SK-N-SH (cell line): ENCODE results near the gene ELP4. TPM values are rescaled to one million over a fixed set of nuclear protein-coding genes. Genes with fewer than 3 reads are reported as not detected.

Experiments used
- CTCF ChIA-PET: fragments of 300-600, 350-600 bp; formaldehyde crosslinking; extraction: SDS; loops from one replicate; lab custom pipeline; 2021; lab: Yijun Ruan, JAX
- POLR2A ChIA-PET: fragments of 350-600 bp; sonication (Branson Sonifier 250); formaldehyde crosslinking; extraction: SDS; loops from one replicate; lab custom pipeline; 2020; ENCODE audit warnings: antibody characterized with exemption, inconsistent platforms; lab: Yijun Ruan, JAX
- DNase-seq: peaks from one replicate; pipeline ENCODE4 v3.0.0; 2012
- H2AFZ ChIP-seq: fragments of 200-600 bp; sonication (generic); 2 replicates; pipeline ENCODE4 v1.8.1; 2016; ENCODE audit warnings: antibody characterized with exemption, mild to moderate bottlenecking, low read depth
- H3F3A ChIP-seq: fragments of 200-600 bp; sonication (generic); replicated peaks from 2 replicates; pipeline ENCODE3; 2016; ENCODE audit warnings: antibody characterized with exemption, mild to moderate bottlenecking; ENCODE audit not compliant: insufficient read depth
- H3K27ac ChIP-seq, 2 experiments: fragments of 200-500 bp in 1 of 2; fragments of 200-600 bp in 1 of 2; sonication (Bioruptor generic) in 1 of 2; sonication (generic), shearing (Covaris generic) in 1 of 2; 2 replicates each; pipeline versions ENCODE4 v1.5.1 to v1.6.1; 2014 to 2016; ENCODE audit warnings: low read depth in 2 of 2, inconsistent platforms in 1 of 2, low read length in 1 of 2, mild to moderate bottlenecking in 1 of 2, mixed read lengths in 1 of 2
- H3K27me3 ChIP-seq: fragments of 200-600 bp; sonication (generic), shearing (Covaris generic); 2 replicates; pipeline ENCODE4 v1.6.1; 2016; ENCODE audit warnings: mixed run types; ENCODE audit not compliant: insufficient read depth
- H3K36me3 ChIP-seq, 2 experiments: fragments of 200-500 bp in 1 of 2; fragments of 200-600 bp in 1 of 2; sonication (Bioruptor generic) in 1 of 2; sonication (generic) in 1 of 2; replicated peaks in 1 of 2; 2 replicates each; pipeline versions ENCODE3 to v1.5.1; 2014 to 2016; ENCODE audit warnings: low read length in 1 of 2, mild to moderate bottlenecking in 1 of 2; ENCODE audit not compliant: insufficient read depth in 2 of 2, control insufficient read depth in 1 of 2
- H3K4me1 ChIP-seq, 2 experiments: fragments of 200-500 bp in 1 of 2; fragments of 200-600 bp in 1 of 2; sonication (Bioruptor generic) in 1 of 2; sonication (generic), shearing (Covaris generic) in 1 of 2; 2 replicates each; pipeline versions ENCODE4 v1.5.1 to v1.6.1; 2014 to 2016; ENCODE audit warnings: low read depth in 1 of 2, low read length in 1 of 2, mixed run types in 1 of 2; ENCODE audit not compliant: insufficient read depth in 2 of 2, control insufficient read depth in 1 of 2
- H3K4me2 ChIP-seq: fragments of 200-600 bp; sonication (generic), shearing (Covaris generic); 2 replicates; pipeline ENCODE4 v1.6.1; 2017; ENCODE audit warnings: mixed run types
- H3K4me3 ChIP-seq, 2 experiments: fragments of 200-500 bp in 1 of 2; fragments of 200-600 bp in 1 of 2; sonication (Bioruptor generic) in 1 of 2; sonication (generic), shearing (Covaris generic) in 1 of 2; 2 replicates each; pipeline versions ENCODE4 v1.5.1 to v1.8.1; 2014 to 2016; ENCODE audit warnings: low read depth in 2 of 2, inconsistent platforms in 1 of 2, low read length in 1 of 2, mild to moderate bottlenecking in 1 of 2, mixed read lengths in 1 of 2, moderate library complexity in 1 of 2
- H3K79me2 ChIP-seq: fragments of 200-600 bp; sonication (generic); 2 replicates; pipeline ENCODE4 v1.8.1; 2017; ENCODE audit warnings: mild to moderate bottlenecking; ENCODE audit not compliant: insufficient read depth
- H3K9ac ChIP-seq: fragments of 200-600 bp; sonication (generic); 2 replicates; pipeline ENCODE4 v1.6.1; 2017; ENCODE audit warnings: mixed run types
- H3K9me2 ChIP-seq: fragments of 200-600 bp; sonication (generic); 2 replicates; pipeline ENCODE4 v1.6.1; 2017; ENCODE audit warnings: mixed run types
- H3K9me3 ChIP-seq: fragments of 200-600 bp; sonication (generic); 2 replicates; pipeline ENCODE4 v1.6.1; 2017; ENCODE audit warnings: mixed run types, mild to moderate bottlenecking, moderate library complexity
- H4K20me1 ChIP-seq: fragments of 200-600 bp; sonication (generic); 2 replicates; pipeline ENCODE4 v1.6.1; 2017; ENCODE audit warnings: mild to moderate bottlenecking, mixed run types; ENCODE audit not compliant: insufficient read depth
- CHD2 ChIP-seq: fragments of 150-350 bp; IDR thresholded peaks from 2 replicates; pipeline ENCODE4 v1.6.1; 2018; ENCODE audit warnings: low read length; ENCODE audit not compliant: partially characterized antibody
- EP300 ChIP-seq, 2 experiments: IDR thresholded peaks; 2 replicates each; pipeline versions ENCODE4 v1.4.0 to v1.6.1; 2012; ENCODE audit warnings: borderline replicate concordance in 1 of 2, low read depth in 1 of 2, low read length in 1 of 2
- FOXJ3 ChIP-seq: sonication (generic); formaldehyde crosslinking; IDR thresholded peaks from 2 replicates; pipeline ENCODE4 v1.5.1; 2020; ENCODE audit warnings: mild to moderate bottlenecking, missing genetic modification reagents
- FOXM1 ChIP-seq: IDR thresholded peaks from 2 replicates; pipeline ENCODE4 v1.4.0; 2012; ENCODE audit warnings: low read depth, mild to moderate bottlenecking
- GATA2 ChIP-seq: sonication (generic); formaldehyde crosslinking; IDR thresholded peaks from 2 replicates; pipeline ENCODE4 v1.5.0; 2020; ENCODE audit warnings: mild to moderate bottlenecking, missing genetic modification reagents
- IRF3 ChIP-seq: fragments of 150-350 bp; IDR thresholded peaks from 2 replicates; pipeline ENCODE4 v1.6.1; 2016; ENCODE audit warnings: mild to moderate bottlenecking, low read depth, low read length
- MEF2A ChIP-seq: IDR thresholded peaks from 2 replicates; pipeline ENCODE4 v1.4.0; 2012; ENCODE audit warnings: low read depth, borderline replicate concordance
- MXI1 ChIP-seq: IDR thresholded peaks from 2 replicates; pipeline ENCODE4 v1.6.1; 2012; ENCODE audit warnings: mild to moderate bottlenecking, low read depth, low read length, improper control_type of control experiment
- NFIC ChIP-seq: IDR thresholded peaks from 2 replicates; pipeline ENCODE4 v1.4.0; 2012; ENCODE audit warnings: borderline replicate concordance
- NRF1 ChIP-seq: IDR thresholded peaks from 2 replicates; pipeline ENCODE4 v1.6.1; 2012; ENCODE audit warnings: low read depth, mild to moderate bottlenecking, low read length
- PBX3 ChIP-seq: IDR thresholded peaks from 2 replicates; pipeline ENCODE4; 2012
- POLR2AphosphoS5 ChIP-seq: IDR thresholded peaks from 2 replicates; pipeline ENCODE4 v1.6.1; 2012; ENCODE audit warnings: low read depth, low read length
- RAD21 ChIP-seq: IDR thresholded peaks from 2 replicates; pipeline ENCODE4 v1.6.1; 2012; ENCODE audit warnings: mild to moderate bottlenecking, low read length
- RCOR1 ChIP-seq: fragments of 150-350 bp; IDR thresholded peaks from 2 replicates; pipeline ENCODE4 v1.6.1; 2017; ENCODE audit warnings: antibody characterized with exemption, low read length
- RXRA ChIP-seq: IDR thresholded peaks from 2 replicates; pipeline ENCODE4 v1.4.0; 2012; ENCODE audit warnings: low read depth, mild to moderate bottlenecking, borderline replicate concordance
- TAF1 ChIP-seq: IDR thresholded peaks from 2 replicates; pipeline ENCODE4 v1.6.1; 2012; ENCODE audit warnings: low read depth, mild to moderate bottlenecking, low read length, moderate library complexity, borderline replicate concordance
- TCF12 ChIP-seq: IDR thresholded peaks from 2 replicates; pipeline ENCODE4 v1.4.0; 2012
- USF2 ChIP-seq: fragments of 150-350 bp; IDR thresholded peaks from 2 replicates; pipeline ENCODE4 v1.6.1; 2017; ENCODE audit warnings: antibody characterized with exemption, low read length, low read depth, borderline replicate concordance
- WGBS: methylation state at CpG from one replicate; pipeline ENCODE4 v1.1.6; 2017; ENCODE audit warnings: low lambda C conversion rate; 5-methylcytosine and 5-hydroxymethylcytosine counted together
- polyA plus RNA-seq, 3 experiments: library from polyadenylated mRNA; depleted of rRNA; stranded (reverse); fragments of >200 nt; gene quantifications; 2 replicates each; pipeline ENCODE4 v1.2.3, GENCODE V29; 2012
- TF ChIP-seq, protein P1 (sequence below): IDR thresholded peaks from 2 replicates; pipeline ENCODE4 v1.4.0; 2012; ENCODE audit warnings: low read depth, borderline replicate concordance
- TF ChIP-seq, protein P2 (sequence below): fragments of 200-600 bp; sonication (generic); IDR thresholded peaks from 2 replicates; pipeline ENCODE4 v1.6.1; 2017; ENCODE audit warnings: antibody characterized with exemption, mild to moderate bottlenecking, moderate library complexity

Gene ELP4
- polyA plus RNA-seq, 1 of the 3 experiments (the other 2 are of a cell fraction): 7.0 TPM

DNA sequence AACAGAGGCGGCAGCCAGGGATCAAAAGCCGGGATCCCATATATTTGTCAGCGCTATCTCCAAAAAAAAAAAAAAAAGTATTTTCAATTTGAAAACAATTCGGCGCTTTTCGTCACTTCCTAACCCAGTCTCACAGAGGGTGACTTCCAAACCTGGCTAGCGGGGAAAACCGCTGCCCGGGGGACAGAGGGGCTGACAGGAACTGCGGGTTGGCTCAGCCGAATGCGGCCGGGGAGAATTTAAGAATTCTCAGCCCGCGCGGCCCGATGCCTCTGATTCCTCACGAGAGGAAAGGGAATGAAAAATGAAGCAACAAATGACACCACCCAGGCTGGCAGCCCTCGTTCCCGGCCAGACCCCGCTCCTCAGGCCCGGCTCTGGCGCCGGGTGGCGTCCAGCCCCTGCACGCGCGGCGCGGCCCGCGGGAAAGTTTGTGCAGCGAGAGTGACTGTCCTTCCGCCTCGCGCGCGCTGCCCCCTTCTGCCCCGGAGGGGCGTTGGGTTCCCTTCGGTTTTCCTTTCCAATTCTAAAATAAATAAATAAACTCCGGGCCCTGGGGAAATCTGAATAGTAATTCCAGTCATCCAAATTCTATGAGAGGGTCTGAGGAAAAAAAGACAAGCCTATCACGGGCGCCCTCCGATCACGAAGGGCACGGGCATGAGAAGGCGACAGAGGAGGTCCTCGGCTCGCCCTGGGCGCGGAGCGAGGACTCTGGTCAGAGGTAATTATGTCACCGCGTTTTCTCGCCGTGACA is 306.3 kb downstream of the ELP4 start:
- Histone ChIP-seq H3K79me2 (no peaks in the 10 kb centered on the region), H3K27ac (no peak overlapping the region), H3K9me3 (no peaks in the 10 kb centered on the region), H3K4me1 (peaks cover 6 to 30% of the 10 kb centered on the region in 2 experiments; a peak in 2 of 4 replicates), H3F3A (no peaks in the 10 kb centered on the region), H3K4me3 (peak overlapping the region in 1 of 2 experiments; percentile 41; a peak in 1 of 4 replicates), H3K9ac (no peak overlapping the region), H4K20me1 (peaks cover 20% of the 10 kb centered on the region), H3K4me2 (peak overlapping the region; percentile 30; the same call in 1 of the 2 replicates), H2AFZ (no peak overlapping the region), H3K27me3 (peaks cover 98% of the 10 kb centered on the region)
- CTCF ChIA-PET: interaction anchor here (1.2 to 1.8 kb wide), 2 partner anchors 18 to 29 kb away, joined by 3 to 4 read pairs; no protein-coding TSS in a partner anchor
- 16% methylated on average over 36 of the region's 57 CpGs for WGBS
- TF ChIP-seq TAF1 (no peak), RAD21 (no peak), NRF1 (no peak), EP300 (IDR thresholded peaks at IDR 0.05; ENCODE audit: borderline replicate concordance in 1 of 2, low read depth in 1 of 2, low read length in 1 of 2) (no peak), USF2 (no peak), RXRA (no peak), RCOR1 (no peak), MEF2A (no peak), IRF3 (no peak), FOXM1 (no peak), NFIC (no peak), MXI1 (no peak), CHD2 (no peak), GATA2 (no peak), PBX3 (no peak), FOXJ3 (no peak), TCF12 (no peak), POLR2AphosphoS5 (no peak)
- TF ChIP-seq, protein P1, sequence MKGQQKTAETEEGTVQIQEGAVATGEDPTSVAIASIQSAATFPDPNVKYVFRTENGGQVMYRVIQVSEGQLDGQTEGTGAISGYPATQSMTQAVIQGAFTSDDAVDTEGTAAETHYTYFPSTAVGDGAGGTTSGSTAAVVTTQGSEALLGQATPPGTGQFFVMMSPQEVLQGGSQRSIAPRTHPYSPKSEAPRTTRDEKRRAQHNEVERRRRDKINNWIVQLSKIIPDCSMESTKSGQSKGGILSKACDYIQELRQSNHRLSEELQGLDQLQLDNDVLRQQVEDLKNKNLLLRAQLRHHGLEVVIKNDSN: no peak
- TF ChIP-seq, protein P2, sequence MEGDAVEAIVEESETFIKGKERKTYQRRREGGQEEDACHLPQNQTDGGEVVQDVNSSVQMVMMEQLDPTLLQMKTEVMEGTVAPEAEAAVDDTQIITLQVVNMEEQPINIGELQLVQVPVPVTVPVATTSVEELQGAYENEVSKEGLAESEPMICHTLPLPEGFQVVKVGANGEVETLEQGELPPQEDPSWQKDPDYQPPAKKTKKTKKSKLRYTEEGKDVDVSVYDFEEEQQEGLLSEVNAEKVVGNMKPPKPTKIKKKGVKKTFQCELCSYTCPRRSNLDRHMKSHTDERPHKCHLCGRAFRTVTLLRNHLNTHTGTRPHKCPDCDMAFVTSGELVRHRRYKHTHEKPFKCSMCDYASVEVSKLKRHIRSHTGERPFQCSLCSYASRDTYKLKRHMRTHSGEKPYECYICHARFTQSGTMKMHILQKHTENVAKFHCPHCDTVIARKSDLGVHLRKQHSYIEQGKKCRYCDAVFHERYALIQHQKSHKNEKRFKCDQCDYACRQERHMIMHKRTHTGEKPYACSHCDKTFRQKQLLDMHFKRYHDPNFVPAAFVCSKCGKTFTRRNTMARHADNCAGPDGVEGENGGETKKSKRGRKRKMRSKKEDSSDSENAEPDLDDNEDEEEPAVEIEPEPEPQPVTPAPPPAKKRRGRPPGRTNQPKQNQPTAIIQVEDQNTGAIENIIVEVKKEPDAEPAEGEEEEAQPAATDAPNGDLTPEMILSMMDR: no peak
- TF ChIP-seq, all 33 proteins: peak for 0
- POLR2A ChIA-PET: no interaction called here
- Histone ChIP-seq H3K36me3 (no peaks in the 10 kb centered on the region), H3K9me2 (no peaks in the 10 kb centered on the region)
- DNase-seq: peak; percentile 41
